Neutrophil (primary cell): ENCODE results near the gene JAKMIP1.

Experiments used
- H3K27ac ChIP-seq: fragments of 200-600 bp; sonication (generic); 2 replicates; pipeline ENCODE4 v1.5.1; 2016; ENCODE audit warnings: mild to moderate bottlenecking, moderate library complexity
- H3K27me3 ChIP-seq: fragments of 200-600 bp; sonication (generic); 2 replicates; pipeline ENCODE4 v1.6.0; 2016; ENCODE audit warnings: mild to moderate bottlenecking
- H3K36me3 ChIP-seq: fragments of 200-600 bp; sonication (generic); 2 replicates; pipeline ENCODE4 v1.5.1; 2017
- H3K4me1 ChIP-seq, 2 experiments: fragments of 200-600 bp in 1 of 2; sonication (generic) in 1 of 2; 1 replicate in 1 of 2; 2 replicates in 1 of 2; pipeline versions ENCODE4 v1.5.1 to v1.6.1; 2013 to 2016; ENCODE audit warnings: low read depth in 1 of 2, low read length in 1 of 2, mild to moderate bottlenecking in 1 of 2, moderate library complexity in 1 of 2; ENCODE audit not compliant: control insufficient read depth in 1 of 2, insufficient read depth in 1 of 2
- H3K4me3 ChIP-seq, 2 experiments: fragments of 200-600 bp in 1 of 2; sonication (generic) in 1 of 2; 1 replicate in 1 of 2; 2 replicates in 1 of 2; pipeline ENCODE4 v1.5.1; 2013 to 2016; ENCODE audit warnings: low read depth in 1 of 2, low read length in 1 of 2, mild to moderate bottlenecking in 1 of 2, moderate library complexity in 1 of 2
- H3K9me3 ChIP-seq: fragments of 200-600 bp; sonication (generic); 2 replicates; pipeline ENCODE4 v1.5.1; 2016
- CTCF ChIP-seq: fragments of 200-600 bp; sonication (generic); IDR thresholded peaks from 2 replicates; pipeline ENCODE4 v1.5.1; 2016; ENCODE audit warnings: antibody characterized with exemption

Gene JAKMIP1

GRCh38 chr4:6059375-6059805 is 141.0 kb downstream of the JAKMIP1 start:
- no peak for TF ChIP-seq CTCF
- no peaks in the 10 kb centered on the region for H3K4me1 ChIP-seq
- H3K9me3 ChIP-seq: peaks cover 31% of the 10 kb centered on the region
- H3K27ac ChIP-seq: no peak overlapping the region
- H3K36me3 ChIP-seq: no peaks in the 10 kb centered on the region
- H3K27me3 ChIP-seq: no peaks in the 10 kb centered on the region
- no peak overlapping the region for H3K4me3 ChIP-seq

GRCh38 chr4:6058531-6059374 is 141.6 kb downstream of the JAKMIP1 start:
- no peaks in the 10 kb centered on the region for H3K27me3 ChIP-seq
- TF ChIP-seq CTCF: no peak

GRCh38 chr4:6056976-6057766 is 143.2 kb downstream of the JAKMIP1 start:
- no peaks in the 10 kb centered on the region for H3K4me1 ChIP-seq
- no peak overlapping the region for H3K27ac ChIP-seq
- TF ChIP-seq CTCF: no peak
- no peak overlapping the region for H3K4me3 ChIP-seq
- no peaks in the 10 kb centered on the region for H3K36me3 ChIP-seq
- H3K9me3 ChIP-seq: peaks cover 31% of the 10 kb centered on the region
- no peaks in the 10 kb centered on the region for H3K27me3 ChIP-seq

More at GRCh38 chr4:6058531-6059374, 141.6 kb downstream of the JAKMIP1 start:
- Histone ChIP-seq H3K4me3 (no peak overlapping the region), H3K36me3 (no peaks in the 10 kb centered on the region), H3K4me1 (no peaks in the 10 kb centered on the region), H3K27ac (no peak overlapping the region), H3K9me3 (peaks cover 31% of the 10 kb centered on the region)

GRCh38 chr4:6055436-6055835 is 144.9 kb downstream of the JAKMIP1 start:
- Histone ChIP-seq H3K4me3 (no peak overlapping the region), H3K27me3 (no peaks in the 10 kb centered on the region), H3K27ac (no peak overlapping the region), H3K36me3 (no peaks in the 10 kb centered on the region), H3K9me3 (peaks cover 31% of the 10 kb centered on the region), H3K4me1 (no peaks in the 10 kb centered on the region)
- TF ChIP-seq CTCF: no peak

GRCh38 chr4:6055030-6055429 is 145.3 kb downstream of the JAKMIP1 start:
- Histone ChIP-seq H3K27me3 (no peaks in the 10 kb centered on the region), H3K27ac (no peak overlapping the region), H3K9me3 (peaks cover 30% of the 10 kb centered on the region), H3K36me3 (no peaks in the 10 kb centered on the region), H3K4me3 (no peak overlapping the region), H3K4me1 (no peaks in the 10 kb centered on the region)
- TF ChIP-seq CTCF: no peak
